Pericardium fibroblast (primary cell): ENCODE data around the gene GALNT17. TPM values are rescaled to one million over a fixed set of nuclear protein-coding genes. Genes with fewer than 3 reads are reported as not detected.

ENCODE experiments used
- total RNA-seq: library from RNA; depleted of rRNA; stranded (reverse); fragments of >200 nt; gene quantifications from 2 replicates; pipeline ENCODE4 v1.2.3, GENCODE V29; 2015

Gene GALNT17
- under 0.01 and 3.4 TPM in 2 replicates for total RNA-seq

GRCh38 chr7:71132127-71132376 is at the start of gene GALNT17:
GALNT17 (plus strand) TSS chr7:71132144.

